ENCODE measurements around the gene SND1. TPM values are rescaled to one million over a fixed set of nuclear protein-coding genes. Genes with fewer than 3 reads are reported as not detected.
A peak's percentile ranks its signal among the peaks of the same experiment; 100 is the strongest.

The SND1 gene
- total RNA-seq, 1 experiment from 2014 or later = 218 TPM

DNA sequence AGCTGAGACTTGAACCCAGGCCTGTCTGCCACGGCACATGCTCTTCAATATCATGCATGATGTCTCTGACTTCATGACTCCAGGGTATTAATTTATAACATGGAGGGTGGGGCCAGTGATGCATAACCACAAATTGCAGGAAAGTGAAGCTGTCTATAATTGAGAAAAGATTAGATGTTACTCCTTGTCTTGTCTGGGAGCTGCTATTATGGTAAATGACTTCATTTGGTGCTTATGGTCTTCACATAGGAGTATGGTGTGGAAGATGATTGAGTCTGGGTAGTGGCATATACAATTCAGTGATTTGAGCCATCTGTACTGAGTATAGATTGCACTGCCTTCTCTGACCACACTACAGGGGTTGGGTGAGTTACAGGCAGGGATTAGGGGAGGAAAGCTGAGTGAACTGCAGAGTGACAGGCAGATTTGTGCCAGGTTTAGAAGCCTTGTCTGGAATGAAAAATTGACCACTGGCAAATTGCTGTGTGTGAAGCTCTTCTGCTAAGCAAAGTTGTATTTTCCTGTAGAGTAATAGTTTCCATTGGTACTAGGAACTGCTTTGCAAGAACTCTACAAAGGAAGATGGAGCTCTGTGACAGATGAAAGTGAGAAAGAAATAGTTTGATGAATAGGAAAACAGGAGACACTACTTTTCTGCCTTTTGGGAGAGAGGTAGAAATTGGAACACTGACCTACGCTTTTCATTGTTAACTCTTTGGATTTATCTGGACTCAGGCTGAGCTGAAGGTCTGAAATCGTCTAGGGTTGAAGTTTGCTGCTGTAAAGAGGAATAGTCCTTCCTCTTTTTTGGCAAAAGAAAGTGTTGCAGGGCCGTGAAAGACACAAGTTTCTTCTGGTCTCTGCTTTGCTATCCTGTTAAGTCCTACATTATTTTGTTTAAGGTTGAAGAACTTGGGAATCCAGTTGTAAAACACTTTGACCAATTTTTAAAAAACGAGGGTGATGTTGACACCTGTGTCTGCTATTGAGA is 2.7 kb downstream of the SND1 start:
- H2BK12ac ChIP-seq (ENCODE audit: insufficient read length, low read depth, low read length) = no peak overlapping the region
- no peak overlapping the region for H4K8ac ChIP-seq (replicated peaks; ENCODE audit: insufficient read length, low read depth, low read length)
- H3K14ac ChIP-seq (ENCODE audit: insufficient read depth, low read length) = no peak overlapping the region
- Mint-ChIP-seq H3K27me3 (ENCODE audit: low read depth) (no peaks in the 10 kb centered on the region), H3K4me3 (peak overlapping the region; percentile 99 to 100; a peak in 4 of 5 replicates), H3K36me3 (ENCODE audit: insufficient read depth in 1 of 3, low read depth in 3 of 3) (peaks cover 6 to 30% (median 13%) of the 10 kb centered on the region in 3 experiments), H3K4me1 (peaks cover 37 to 41% of the 10 kb centered on the region in 2 experiments), H3K27ac (peak overlapping the region in 2 of 3 experiments; percentile 65 to 75; a peak in 4 of 7 replicates), H3K9me3 (no peaks in the 10 kb centered on the region)
- H4K20me1 ChIP-seq (ENCODE audit: control insufficient read depth, insufficient read depth, insufficient read length) = no peaks in the 10 kb centered on the region
- no peaks in the 10 kb centered on the region for H3K9me3 ChIP-seq (ENCODE audit: control insufficient read depth, low read depth, low read length)
- peak overlapping the region; percentile 94 for H3K4me2 ChIP-seq (ENCODE audit: insufficient read depth, insufficient read length, low read length)
- H3K18ac ChIP-seq (ENCODE audit: insufficient read length, low read depth, low read length) = no peak overlapping the region
- no peak overlapping the region for H3K27ac ChIP-seq (ENCODE audit: insufficient read length, low read depth, low read length)
- no peak overlapping the region for H3K23ac ChIP-seq (ENCODE audit: insufficient read length, low read depth, low read length)
- H3K4ac ChIP-seq (ENCODE audit: low read depth, low read length) = no peak overlapping the region
- H4K91ac ChIP-seq (ENCODE audit: insufficient read length, low read depth, low read length) = no peak overlapping the region
- H3K56ac ChIP-seq (ENCODE audit: insufficient read length, low read depth, low read length) = no peak overlapping the region
- no peak overlapping the region for H2BK5ac ChIP-seq (ENCODE audit: insufficient read length, low read length)
- peaks cover 5% of the 10 kb centered on the region for H3K23me2 ChIP-seq (ENCODE audit: insufficient read length, low read depth, low read length, poor library complexity, severe bottlenecking)
- no peak overlapping the region for H2AFZ ChIP-seq (ENCODE audit: low read length)
- H3K79me2 ChIP-seq (ENCODE audit: insufficient read depth, low read length) = peaks cover 58% of the 10 kb centered on the region; the same call in 1 of the 2 replicates
- no peak overlapping the region for H3T11ph ChIP-seq (ENCODE audit: low read length)
- no peak overlapping the region for H2BK120ac ChIP-seq (ENCODE audit: low read depth, low read length, poor library complexity, severe bottlenecking)
- peaks cover 3% of the 10 kb centered on the region for H3K79me1 ChIP-seq (ENCODE audit: insufficient read depth, low read depth, low read length, poor library complexity, severe bottlenecking)
- H3K4me1 ChIP-seq (ENCODE audit: insufficient read depth, low read length) = no peaks in the 10 kb centered on the region; the same call in 1 of the 2 replicates
- H3K27me3 ChIP-seq (ENCODE audit: insufficient read depth, low read length) = no peaks in the 10 kb centered on the region
- H3K9ac ChIP-seq (ENCODE audit: extremely low read depth, insufficient read length, low read length) = no peak overlapping the region
- H2BK15ac ChIP-seq (ENCODE audit: low read depth, low read length) = no peak overlapping the region
- H2BK20ac ChIP-seq (ENCODE audit: low read depth, low read length, poor library complexity, severe bottlenecking) = no peak overlapping the region
- H2AK5ac ChIP-seq (ENCODE audit: insufficient read length, low read length) = no peak overlapping the region
- no peak for DNase-seq
- TF ChIP-seq, protein P1, sequence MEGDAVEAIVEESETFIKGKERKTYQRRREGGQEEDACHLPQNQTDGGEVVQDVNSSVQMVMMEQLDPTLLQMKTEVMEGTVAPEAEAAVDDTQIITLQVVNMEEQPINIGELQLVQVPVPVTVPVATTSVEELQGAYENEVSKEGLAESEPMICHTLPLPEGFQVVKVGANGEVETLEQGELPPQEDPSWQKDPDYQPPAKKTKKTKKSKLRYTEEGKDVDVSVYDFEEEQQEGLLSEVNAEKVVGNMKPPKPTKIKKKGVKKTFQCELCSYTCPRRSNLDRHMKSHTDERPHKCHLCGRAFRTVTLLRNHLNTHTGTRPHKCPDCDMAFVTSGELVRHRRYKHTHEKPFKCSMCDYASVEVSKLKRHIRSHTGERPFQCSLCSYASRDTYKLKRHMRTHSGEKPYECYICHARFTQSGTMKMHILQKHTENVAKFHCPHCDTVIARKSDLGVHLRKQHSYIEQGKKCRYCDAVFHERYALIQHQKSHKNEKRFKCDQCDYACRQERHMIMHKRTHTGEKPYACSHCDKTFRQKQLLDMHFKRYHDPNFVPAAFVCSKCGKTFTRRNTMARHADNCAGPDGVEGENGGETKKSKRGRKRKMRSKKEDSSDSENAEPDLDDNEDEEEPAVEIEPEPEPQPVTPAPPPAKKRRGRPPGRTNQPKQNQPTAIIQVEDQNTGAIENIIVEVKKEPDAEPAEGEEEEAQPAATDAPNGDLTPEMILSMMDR (conservative IDR thresholded peaks at IDR 0.05) = no peak
- no peak overlapping the region for H4K5ac ChIP-seq (ENCODE audit: insufficient read length, low read depth, low read length)
- no CpG with 5 or more reads among the region's 5 CpGs for WGBS (ENCODE audit: extremely low coverage, insufficient read length, low lambda C conversion rate)

Measured in H9 (cell line).